Ishikawa (cell line): ENCODE data around the gene ESCO1.

Source experiments
- CEBPB ChIP-seq: IDR thresholded peaks from 2 replicates; pipeline ENCODE4 v1.6.1; 2012
- CREB1 ChIP-seq: IDR thresholded peaks from 2 replicates; pipeline ENCODE4 v1.6.1; 2012; ENCODE audit warnings: low read depth
- EGR1 ChIP-seq: IDR thresholded peaks from 2 replicates; pipeline ENCODE4 v1.6.1; 2012
- EP300 ChIP-seq: IDR thresholded peaks from 2 replicates; pipeline ENCODE4 v1.6.1; 2012; ENCODE audit warnings: borderline replicate concordance
- FOXM1 ChIP-seq: IDR thresholded peaks from 2 replicates; pipeline ENCODE4 v1.6.1; 2012; ENCODE audit warnings: low read depth, borderline replicate concordance
- NFIC ChIP-seq: IDR thresholded peaks from 2 replicates; pipeline ENCODE4 v1.6.1; 2012
- RAD21 ChIP-seq: IDR thresholded peaks from 2 replicates; pipeline ENCODE4 v1.6.1; 2012; ENCODE audit warnings: low read depth
- TAF1 ChIP-seq: IDR thresholded peaks from 2 replicates; pipeline ENCODE4 v1.6.1; 2012; ENCODE audit warnings: low read depth, mild to moderate bottlenecking
- TCF12 ChIP-seq: IDR thresholded peaks from 2 replicates; pipeline ENCODE4 v1.6.1; 2012; ENCODE audit warnings: low read depth
- TEAD4 ChIP-seq: IDR thresholded peaks from 2 replicates; pipeline ENCODE4 v1.6.1; 2012
- YY1 ChIP-seq: IDR thresholded peaks from 2 replicates; pipeline ENCODE4 v1.6.1; 2012; ENCODE audit warnings: low read depth
- ZBTB7A ChIP-seq: IDR thresholded peaks from 2 replicates; pipeline ENCODE4 v1.6.1; 2012; ENCODE audit warnings: low read depth
- TF ChIP-seq, protein P1 (sequence below): IDR thresholded peaks from 2 replicates; pipeline ENCODE4 v1.6.1; 2012
- TF ChIP-seq, protein P2 (sequence below): IDR thresholded peaks from 2 replicates; pipeline ENCODE4 v1.6.1; 2012; ENCODE audit warnings: low read depth, mild to moderate bottlenecking
- TF ChIP-seq, protein P3 (sequence below): IDR thresholded peaks from 2 replicates; pipeline ENCODE4 v1.6.1; 2012

Gene ESCO1

DNA sequence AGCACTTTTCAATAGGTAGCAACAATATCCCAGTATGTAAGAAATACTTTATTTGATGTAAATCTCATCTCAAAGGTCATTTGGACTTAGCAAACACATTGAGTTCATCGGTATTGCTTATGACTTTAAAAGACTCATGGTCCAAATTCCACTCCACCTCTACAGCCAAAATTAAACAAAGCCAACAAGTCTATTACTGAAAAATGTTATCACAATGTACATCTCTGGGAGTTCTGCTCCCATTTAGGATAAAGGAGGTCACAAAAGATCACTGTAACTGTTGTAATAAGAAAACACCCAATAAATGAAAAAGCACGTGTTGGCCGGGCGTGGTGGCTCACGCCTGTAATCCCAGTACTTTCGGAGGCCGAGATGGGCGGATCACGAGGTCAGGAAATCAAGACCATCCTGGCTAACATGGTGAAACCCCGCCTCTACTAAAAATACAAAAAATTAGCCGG, 50.0 kb downstream of the ESCO1 start:
- TF ChIP-seq ZBTB7A (no peak), EP300 (no peak), CEBPB (no peak), YY1 (no peak), TAF1 (no peak), TCF12 (no peak), TEAD4 (no peak)

DNA sequence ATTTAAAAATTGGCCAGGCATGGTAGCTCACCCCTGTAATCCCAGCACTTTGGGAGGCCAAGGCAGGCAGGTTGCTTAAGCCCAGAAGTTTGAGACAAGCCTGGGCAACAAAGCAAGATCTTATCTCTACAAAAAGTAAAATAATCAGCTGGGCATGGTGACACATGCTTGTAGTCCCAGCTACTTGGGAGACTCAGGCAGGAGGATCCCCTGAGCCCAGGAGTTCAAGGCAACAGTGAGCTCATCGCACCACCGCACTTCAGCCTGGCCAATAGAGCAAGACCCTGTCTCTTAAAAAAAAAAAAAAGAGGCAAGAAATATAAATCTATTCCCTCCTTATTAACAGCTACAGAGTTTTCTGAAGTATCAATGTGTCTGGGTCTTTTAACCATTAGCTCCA, 51.9 kb downstream of the ESCO1 start:
- TF ChIP-seq ZBTB7A (no peak), TCF12 (no peak), TEAD4 (no peak), NFIC (no peak), CEBPB (no peak), TAF1 (no peak), YY1 (no peak), CREB1 (no peak), FOXM1 (no peak), EP300 (no peak)
- TF ChIP-seq, protein P1, sequence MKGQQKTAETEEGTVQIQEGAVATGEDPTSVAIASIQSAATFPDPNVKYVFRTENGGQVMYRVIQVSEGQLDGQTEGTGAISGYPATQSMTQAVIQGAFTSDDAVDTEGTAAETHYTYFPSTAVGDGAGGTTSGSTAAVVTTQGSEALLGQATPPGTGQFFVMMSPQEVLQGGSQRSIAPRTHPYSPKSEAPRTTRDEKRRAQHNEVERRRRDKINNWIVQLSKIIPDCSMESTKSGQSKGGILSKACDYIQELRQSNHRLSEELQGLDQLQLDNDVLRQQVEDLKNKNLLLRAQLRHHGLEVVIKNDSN = no peak
- TF ChIP-seq, protein P2, sequence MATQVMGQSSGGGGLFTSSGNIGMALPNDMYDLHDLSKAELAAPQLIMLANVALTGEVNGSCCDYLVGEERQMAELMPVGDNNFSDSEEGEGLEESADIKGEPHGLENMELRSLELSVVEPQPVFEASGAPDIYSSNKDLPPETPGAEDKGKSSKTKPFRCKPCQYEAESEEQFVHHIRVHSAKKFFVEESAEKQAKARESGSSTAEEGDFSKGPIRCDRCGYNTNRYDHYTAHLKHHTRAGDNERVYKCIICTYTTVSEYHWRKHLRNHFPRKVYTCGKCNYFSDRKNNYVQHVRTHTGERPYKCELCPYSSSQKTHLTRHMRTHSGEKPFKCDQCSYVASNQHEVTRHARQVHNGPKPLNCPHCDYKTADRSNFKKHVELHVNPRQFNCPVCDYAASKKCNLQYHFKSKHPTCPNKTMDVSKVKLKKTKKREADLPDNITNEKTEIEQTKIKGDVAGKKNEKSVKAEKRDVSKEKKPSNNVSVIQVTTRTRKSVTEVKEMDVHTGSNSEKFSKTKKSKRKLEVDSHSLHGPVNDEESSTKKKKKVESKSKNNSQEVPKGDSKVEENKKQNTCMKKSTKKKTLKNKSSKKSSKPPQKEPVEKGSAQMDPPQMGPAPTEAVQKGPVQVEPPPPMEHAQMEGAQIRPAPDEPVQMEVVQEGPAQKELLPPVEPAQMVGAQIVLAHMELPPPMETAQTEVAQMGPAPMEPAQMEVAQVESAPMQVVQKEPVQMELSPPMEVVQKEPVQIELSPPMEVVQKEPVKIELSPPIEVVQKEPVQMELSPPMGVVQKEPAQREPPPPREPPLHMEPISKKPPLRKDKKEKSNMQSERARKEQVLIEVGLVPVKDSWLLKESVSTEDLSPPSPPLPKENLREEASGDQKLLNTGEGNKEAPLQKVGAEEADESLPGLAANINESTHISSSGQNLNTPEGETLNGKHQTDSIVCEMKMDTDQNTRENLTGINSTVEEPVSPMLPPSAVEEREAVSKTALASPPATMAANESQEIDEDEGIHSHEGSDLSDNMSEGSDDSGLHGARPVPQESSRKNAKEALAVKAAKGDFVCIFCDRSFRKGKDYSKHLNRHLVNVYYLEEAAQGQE = no peak

DNA sequence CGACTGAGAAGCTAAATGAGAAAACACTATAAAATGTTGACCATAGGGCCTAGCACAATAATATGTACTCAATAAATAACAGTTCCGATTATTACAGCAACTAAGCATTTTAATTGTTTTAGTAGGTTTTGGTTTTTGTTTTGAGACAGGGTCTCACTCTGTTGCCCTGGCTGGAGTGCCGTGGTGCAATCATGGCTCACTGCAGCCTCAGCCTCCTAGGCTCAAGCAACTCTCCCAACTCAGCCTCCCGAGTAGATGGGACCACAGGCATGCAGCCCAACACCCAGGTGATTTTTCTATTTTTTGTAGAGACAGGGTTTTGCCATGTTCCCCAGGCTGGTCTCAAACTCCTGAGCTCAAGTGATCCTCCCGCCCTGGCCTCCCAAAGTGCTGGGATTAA, 54.1 kb downstream of the ESCO1 start:
- TF ChIP-seq, protein P3, sequence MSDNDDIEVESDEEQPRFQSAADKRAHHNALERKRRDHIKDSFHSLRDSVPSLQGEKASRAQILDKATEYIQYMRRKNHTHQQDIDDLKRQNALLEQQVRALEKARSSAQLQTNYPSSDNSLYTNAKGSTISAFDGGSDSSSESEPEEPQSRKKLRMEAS = no peak
- TF ChIP-seq YY1 = no peak

DNA sequence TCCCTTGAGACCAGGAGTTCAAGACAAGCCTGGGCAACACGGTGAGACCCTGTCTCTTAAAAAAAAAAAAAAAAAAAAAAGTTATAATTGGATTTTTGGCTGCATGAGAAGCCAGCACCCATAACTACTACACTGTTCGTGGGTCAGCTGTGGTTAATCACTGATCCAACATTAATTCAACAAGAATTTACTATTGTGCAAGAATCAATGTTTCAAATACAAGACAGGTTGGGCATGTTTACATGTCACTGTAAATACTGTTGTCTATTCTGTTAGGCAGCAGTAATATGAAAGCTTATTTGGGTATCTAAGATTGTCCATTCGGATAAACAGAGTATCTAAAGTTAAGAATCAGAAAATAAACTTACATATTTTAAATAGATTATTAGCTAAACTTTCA, 62.3 kb downstream of the ESCO1 start:
- TF ChIP-seq TAF1 (no peak), YY1 (no peak), TCF12 (no peak), CEBPB (no peak), CREB1 (no peak), EGR1 (no peak), EP300 (no peak), ZBTB7A (no peak)
- TF ChIP-seq, protein P3 = no peak
- TF ChIP-seq, protein P2 = no peak

DNA sequence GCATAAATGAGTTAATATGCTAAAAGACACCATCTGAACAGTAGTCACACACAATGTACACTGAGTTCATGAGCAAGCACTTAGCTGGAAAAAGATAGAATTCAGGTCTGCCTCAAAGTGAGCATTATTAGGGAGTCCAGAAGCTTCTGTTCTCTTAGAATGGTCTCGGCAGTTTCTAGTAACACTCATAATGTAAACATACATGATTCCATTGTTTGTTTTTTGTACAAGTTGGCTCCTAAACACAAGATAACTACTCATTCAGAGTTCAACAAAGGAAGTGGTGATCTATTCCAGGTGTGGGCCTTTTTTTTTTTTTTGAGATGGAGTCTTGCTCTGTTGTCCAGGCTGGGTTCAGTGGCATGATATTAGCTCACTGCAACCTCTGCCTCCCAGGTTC, 66.2 kb downstream of the ESCO1 start:
- TF ChIP-seq, protein P3 = no peak
- TF ChIP-seq YY1 (no peak), FOXM1 (no peak), EGR1 (no peak), ZBTB7A (no peak), RAD21 (no peak), TAF1 (no peak), TEAD4 (no peak), TCF12 (no peak), NFIC (no peak), EP300 (no peak), CEBPB (no peak), CREB1 (no peak)
- TF ChIP-seq, protein P1 = no peak
- TF ChIP-seq, protein P2 = no peak
